K562 (cell line): ENCODE measurements around the gene GABRB1. TPM values are rescaled to one million over a fixed set of nuclear protein-coding genes. Genes with fewer than 3 reads are reported as not detected.
A peak's percentile ranks its signal among the peaks of the same experiment; 100 is the strongest.

ENCODE experiments used
- CREB3 ChIP-seq: fragments of 450-650 bp; conservative IDR thresholded peaks from 2 replicates; pipeline ENCODE4 v1.6.1; 2016; ENCODE audit warnings: missing genetic modification characterization, low read depth, mild to moderate bottlenecking, missing compliant biosample characterization, moderate library complexity
- L3MBTL2 ChIP-seq: fragments of 450-650 bp; IDR thresholded peaks from 2 replicates; pipeline ENCODE4 v1.6.1; 2016; ENCODE audit warnings: mild to moderate bottlenecking, moderate library complexity
- NKRF ChIP-seq: fragments of 450-650 bp; IDR thresholded peaks from 2 replicates; pipeline ENCODE4 v1.6.1; 2016; ENCODE audit warnings: borderline replicate concordance
- PHF8 ChIP-seq: fragments of 200-600 bp; sonication (generic); IDR thresholded peaks from 2 replicates; pipeline ENCODE4 v1.6.1; 2012; ENCODE audit warnings: mixed run types, mild to moderate bottlenecking, inconsistent platforms, low read length, moderate library complexity, borderline replicate concordance
- PRDM10 ChIP-seq: fragments of 450-650 bp; IDR thresholded peaks from 2 replicates; pipeline ENCODE4 v1.6.1; 2018; ENCODE audit not compliant: partially characterized antibody
- RBBP5 ChIP-seq: fragments of 200-600 bp; sonication (generic); IDR thresholded peaks from 2 replicates; pipeline ENCODE4 v1.6.1; 2012; ENCODE audit warnings: borderline replicate concordance, mild to moderate bottlenecking, low read length, control low read depth, inconsistent platforms; ENCODE audit not compliant: insufficient read depth, poor library complexity, severe bottlenecking
- RREB1 ChIP-seq: fragments of 250-450 bp; sonication (Bioruptor Pico); IDR thresholded peaks from 2 replicates; pipeline ENCODE4 v1.4.0; 2020
- SIN3B ChIP-seq: fragments of 450-650 bp; IDR thresholded peaks from 2 replicates; pipeline ENCODE4 v1.6.1; 2017; ENCODE audit warnings: low read depth, mild to moderate bottlenecking, moderate library complexity
- SMAD4 ChIP-seq: fragments of 250-450 bp; sonication (Bioruptor Pico); conservative IDR thresholded peaks from 2 replicates; pipeline ENCODE4 v1.8.0; 2021; ENCODE audit warnings: inconsistent platforms, mild to moderate bottlenecking, moderate library complexity
- ZBED1 ChIP-seq: IDR thresholded peaks from 2 replicates; pipeline ENCODE4 v1.6.1; 2014
- ZBTB17 ChIP-seq: fragments of 450-650 bp; formaldehyde crosslinking; IDR thresholded peaks from 2 replicates; pipeline ENCODE4 v1.4.0; 2020; ENCODE audit warnings: mild to moderate bottlenecking
- ZBTB2 ChIP-seq: fragments of 450-650 bp; IDR thresholded peaks from 2 replicates; pipeline ENCODE4 v1.6.1; 2016; ENCODE audit warnings: antibody characterized with exemption
- polyA plus RNA-seq, 8 experiments: library from polyadenylated mRNA; depleted of rRNA in 4 of 8; stranded (reverse) in 5 of 8; unstranded in 3 of 8; fragments of >200 nt; fragmentation: Nextera tagmentation in 2 of 8; fragmentation: Illumina TruSeq in 1 of 8; extraction: Ambion mirVana in 2 of 8; extraction: Trizol in 1 of 8; gene quantifications; 2 replicates each; pipeline versions ENCODE4 v1.2.1 to v1.2.3, GENCODE V29; 2011 to 2014; ENCODE audit warnings: inconsistent platforms in 1 of 8, missing spikeins in 1 of 8
- total RNA-seq, 7 experiments: library from RNA; depleted of rRNA in 6 of 7; stranded (reverse); fragments of >200 nt in 6 of 7; fragmentation: Illumina TruSeq in 2 of 7; extraction: Trizol in 2 of 7; gene quantifications; 2 replicates each; pipeline versions ENCODE4 v1.2.1 to v1.2.3, GENCODE V29; 2011 to 2021; ENCODE audit warnings: low replicate concordance in 1 of 7

The GABRB1 gene
- total and polyA plus RNA-seq, 9 of the 15 experiments (the other 6 are each of a cell fraction or from before 2014, with no cell fraction given): not detected

- TF ChIP-seq CREB3 (tag) (no peak), PRDM10 (peak; percentile 46), ZBTB2 (peak; percentile 94), RREB1 (peak; percentile 91), RBBP5 (peak; percentile 88), SIN3B (0 out of 2 replicates have a peak, but pooled peaks have one; percentile 35), ZBED1 (0 out of 2 replicates have a peak, but pooled peaks have one; percentile 29), SMAD4 (CRISPR knock-in tag) (peak; percentile 58; the same call in 1 of the 2 replicates), PHF8 (peak; percentile 82), ZBTB17 (peak; percentile 23; the same call in 1 of the 2 replicates), NKRF (peak; percentile 69; the same call in 1 of the 2 replicates), L3MBTL2 (peak; percentile 93)
Observed at GRCh38 chr4:47463235-47463956, 432.0 kb downstream of the GABRB1 start, which contains the start of gene COMMD8 (continued).
